Stimulated activated CD4-positive, alpha-beta T cell treated with anti-CD3 and anti-CD28 coated beads, Interleukin-2, amount 100 ng/mL, for 4 hours (primary cell): ENCODE results near the gene TEAD1.

ENCODE experiments used
- DNase-seq: peaks from one replicate; pipeline ENCODE4 v3.0.0-alpha.2; 2020; ENCODE audit warnings: low read depth

TEAD1 gene

GRCh38 chr11:12900496-12900895, 226.3 kb downstream of the TEAD1 start:
- no peak for DNase-seq

GRCh38 chr11:12901272-12901671, 227.1 kb downstream of the TEAD1 start:
- DNase-seq = no peak

GRCh38 chr11:12901874-12902481, 227.8 kb downstream of the TEAD1 start:
- DNase-seq = no peak

- DNase-seq = no peak
These were observed 228.7 kb downstream of the TEAD1 start for GRCh38 chr11:12902791-12903486.

GRCh38 chr11:12905435-12905834, 231.2 kb downstream of the TEAD1 start:
- DNase-seq = no peak

GRCh38 chr11:12906501-12906900, 232.3 kb downstream of the TEAD1 start:
- DNase-seq = no peak

GRCh38 chr11:12909879-12910278, 235.7 kb downstream of the TEAD1 start:
- no peak for DNase-seq

- no peak for DNase-seq
These were observed 240.2 kb downstream of the TEAD1 start for GRCh38 chr11:12914400-12914912.

- no peak for DNase-seq
These were observed 240.9 kb downstream of the TEAD1 start for GRCh38 chr11:12915093-12915492.

- no peak for DNase-seq
These were observed 243.6 kb downstream of the TEAD1 start for GRCh38 chr11:12917822-12918221.

GRCh38 chr11:12918667-12919066, 244.4 kb downstream of the TEAD1 start:
- DNase-seq = no peak

GRCh38 chr11:12922418-12922817, 248.2 kb downstream of the TEAD1 start:
- no peak for DNase-seq

GRCh38 chr11:12922980-12923507, 248.8 kb downstream of the TEAD1 start:
- no peak for DNase-seq

- DNase-seq = no peak
These were observed 250.4 kb downstream of the TEAD1 start for GRCh38 chr11:12924650-12925049.

- DNase-seq = no peak
These were observed 251.3 kb downstream of the TEAD1 start for GRCh38 chr11:12925520-12925919.

- no peak for DNase-seq
These were observed 253.0 kb downstream of the TEAD1 start for GRCh38 chr11:12927221-12927620.

- DNase-seq = no peak
These were observed 253.7 kb downstream of the TEAD1 start for GRCh38 chr11:12927886-12928285.

GRCh38 chr11:12930850-12931249, 256.6 kb downstream of the TEAD1 start:
- no peak for DNase-seq

- no peak for DNase-seq
These were observed 258.3 kb downstream of the TEAD1 start for GRCh38 chr11:12932485-12932884.

GRCh38 chr11:12936200-12936599, 262.0 kb downstream of the TEAD1 start:
- DNase-seq = no peak

GRCh38 chr11:12938590-12939247, 264.5 kb downstream of the TEAD1 start:
- no peak for DNase-seq

GRCh38 chr11:12941671-12942070, 267.4 kb downstream of the TEAD1 start:
- no peak for DNase-seq

GRCh38 chr11:12942157-12942556, 267.9 kb downstream of the TEAD1 start:
- no peak for DNase-seq
